Calu3 (cell line): ENCODE results near the gene PLK3. TPM values are rescaled to one million over a fixed set of nuclear protein-coding genes. Genes with fewer than 3 reads are reported as not detected.
A peak's percentile ranks its signal among the peaks of the same experiment; 100 is the strongest.

Source experiments
- BruUV-seq: library from RNA; stranded (reverse); fragments of 400-500 nt; replicated peaks from 2 replicates; lab custom pipeline; 2021; lab: Mats Ljungman, UMichigan
- CTCF ChIA-PET: fragments of 300-600 bp; sonication (Branson Sonifier 250); formaldehyde crosslinking; loops from one replicate; lab custom pipeline; 2022; ENCODE audit warnings: antibody characterized with exemption; lab: Charles Lee
- DNase-seq: peaks from one replicate; pipeline ENCODE4 v3.0.0; 2022
- H3K27ac Mint-ChIP-seq: one replicate; pipeline ENCODE4 v1.8.0; 2022; ENCODE audit warnings: mixed read lengths; ENCODE audit not compliant: unreplicated experiment
- H3K27me3 Mint-ChIP-seq: one replicate; pipeline ENCODE4 v1.8.0; 2022; ENCODE audit warnings: mixed read lengths; ENCODE audit not compliant: unreplicated experiment
- H3K36me3 Mint-ChIP-seq: one replicate; pipeline ENCODE4 v1.8.0; 2022; ENCODE audit warnings: mild to moderate bottlenecking, moderate library complexity, mixed read lengths; ENCODE audit not compliant: insufficient read depth, unreplicated experiment
- H3K4me1 Mint-ChIP-seq: one replicate; pipeline ENCODE4 v1.8.0; 2022; ENCODE audit warnings: mild to moderate bottlenecking, low read depth, mixed read lengths; ENCODE audit not compliant: unreplicated experiment
- H3K4me3 Mint-ChIP-seq: one replicate; pipeline ENCODE4 v1.8.0; 2022; ENCODE audit warnings: mild to moderate bottlenecking, low read depth, moderate library complexity, mixed read lengths; ENCODE audit not compliant: unreplicated experiment
- H3K9me3 Mint-ChIP-seq: one replicate; pipeline ENCODE4 v1.8.0; 2022; ENCODE audit warnings: low read depth, mixed read lengths; ENCODE audit not compliant: unreplicated experiment
- intact Hi-C: fragments of 100-400 bp; cut with micrococcal nuclease; formaldehyde crosslinking; loops from one replicate; pipeline ENCODE4 v1.10.0; 2022; ENCODE audit not compliant: unreplicated experiment
- total RNA-seq: library from RNA; stranded (reverse); gene quantifications from 2 replicates; pipeline ENCODE4 v1.2.3, GENCODE V29; 2022
- TF ChIP-seq, protein P1 (sequence below): fragments of 200-600 bp; IDR thresholded peaks from one replicate; pipeline ENCODE4 v1.8.0; 2022; ENCODE audit warnings: antibody characterized with exemption; ENCODE audit not compliant: unreplicated experiment

The PLK3 gene
- total RNA-seq, 1 experiment from 2014 or later, result 15.6 TPM

DNA sequence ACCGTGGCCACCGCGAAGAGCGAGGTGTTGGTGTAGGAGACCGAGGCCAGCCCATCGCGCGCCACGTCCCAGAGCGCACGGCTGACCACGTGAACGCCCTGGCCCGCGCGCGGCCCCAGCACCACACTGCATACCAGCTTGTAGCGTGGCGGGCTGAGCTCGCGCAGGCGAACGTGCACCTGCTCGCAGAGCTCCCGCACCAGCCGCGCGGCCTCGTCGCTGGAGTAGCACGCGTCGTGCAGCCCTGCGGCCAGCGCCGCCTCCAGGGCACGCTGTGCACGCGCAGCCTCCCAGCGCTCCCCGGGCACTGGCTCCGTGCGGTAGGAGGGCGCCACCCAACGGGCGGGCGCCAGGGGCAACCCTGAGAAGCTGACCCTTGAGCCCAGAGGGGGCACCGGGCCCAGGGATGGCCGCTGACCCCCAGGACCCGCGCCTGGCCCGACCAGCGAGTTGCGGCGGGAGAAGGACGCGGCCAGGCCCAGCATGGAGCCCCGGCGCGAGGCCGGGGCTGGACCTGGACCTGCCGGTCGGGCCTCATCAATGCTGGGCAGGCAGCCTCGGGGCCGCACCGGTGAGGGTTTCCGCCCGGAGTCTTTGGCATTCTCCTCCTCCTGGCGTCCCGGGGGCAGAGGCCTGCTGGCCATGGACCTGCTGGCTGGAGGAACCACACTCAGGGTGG, 6.0 kb downstream of the PLK3 start:
- intact Hi-C loops, result no loop called here
- Mint-ChIP-seq H3K36me3 (peaks cover 69% of the 10 kb centered on the region), H3K27ac (no peak overlapping the region), H3K9me3 (no peaks in the 10 kb centered on the region), H3K27me3 (no peaks in the 10 kb centered on the region), H3K4me3 (no peak overlapping the region), H3K4me1 (peaks cover 47% of the 10 kb centered on the region)
- TF ChIP-seq, protein P1, sequence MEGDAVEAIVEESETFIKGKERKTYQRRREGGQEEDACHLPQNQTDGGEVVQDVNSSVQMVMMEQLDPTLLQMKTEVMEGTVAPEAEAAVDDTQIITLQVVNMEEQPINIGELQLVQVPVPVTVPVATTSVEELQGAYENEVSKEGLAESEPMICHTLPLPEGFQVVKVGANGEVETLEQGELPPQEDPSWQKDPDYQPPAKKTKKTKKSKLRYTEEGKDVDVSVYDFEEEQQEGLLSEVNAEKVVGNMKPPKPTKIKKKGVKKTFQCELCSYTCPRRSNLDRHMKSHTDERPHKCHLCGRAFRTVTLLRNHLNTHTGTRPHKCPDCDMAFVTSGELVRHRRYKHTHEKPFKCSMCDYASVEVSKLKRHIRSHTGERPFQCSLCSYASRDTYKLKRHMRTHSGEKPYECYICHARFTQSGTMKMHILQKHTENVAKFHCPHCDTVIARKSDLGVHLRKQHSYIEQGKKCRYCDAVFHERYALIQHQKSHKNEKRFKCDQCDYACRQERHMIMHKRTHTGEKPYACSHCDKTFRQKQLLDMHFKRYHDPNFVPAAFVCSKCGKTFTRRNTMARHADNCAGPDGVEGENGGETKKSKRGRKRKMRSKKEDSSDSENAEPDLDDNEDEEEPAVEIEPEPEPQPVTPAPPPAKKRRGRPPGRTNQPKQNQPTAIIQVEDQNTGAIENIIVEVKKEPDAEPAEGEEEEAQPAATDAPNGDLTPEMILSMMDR, result no peak
- CTCF ChIA-PET, result no interaction called here
- no TSS peak for BruUV-seq
- DNase-seq, result no peak

DNA sequence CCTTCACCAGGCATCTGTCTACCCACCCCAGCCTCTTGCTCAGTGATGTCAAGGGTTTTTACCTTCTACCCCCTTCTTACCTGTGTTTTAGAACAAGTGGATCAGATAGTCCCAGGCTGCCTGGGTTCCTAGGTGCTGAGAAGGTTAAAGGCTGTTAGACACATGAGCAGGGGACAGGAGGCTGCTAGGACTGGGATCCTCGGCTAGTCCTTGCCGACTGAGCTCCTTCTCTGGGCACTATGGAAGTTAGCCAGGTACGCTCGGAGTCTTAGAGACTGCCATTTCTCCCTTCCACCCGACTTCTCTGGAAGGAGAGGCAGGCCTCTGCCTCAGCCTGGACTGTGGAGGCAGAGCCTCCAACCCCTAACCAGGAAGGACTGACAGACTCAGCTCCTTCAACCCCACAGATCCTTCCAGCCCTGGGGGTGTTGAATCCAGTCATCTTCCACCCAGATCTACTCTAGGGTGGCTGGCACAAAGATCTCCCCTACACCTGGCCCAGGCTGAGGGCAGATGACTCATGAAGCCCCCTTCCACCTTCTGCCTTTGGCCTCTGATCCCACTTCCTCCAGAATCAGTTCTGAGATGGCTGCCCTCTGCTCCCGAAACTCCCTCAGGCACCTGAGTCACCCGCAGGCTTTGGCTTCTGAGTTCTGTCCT, 6.7 kb downstream of the PLK3 start, which contains the start of gene DYNLT4:
Gene DYNLT4, minus strand, starts transcription at position 648 of the 660 bp plus-strand sequence. CDS start 683 bp downstream, outside the sequence.
- TSS peak; percentile 89 for BruUV-seq
- peaks cover 49% of the 10 kb centered on the region for H3K4me1 Mint-ChIP-seq
- H3K9me3 Mint-ChIP-seq, result no peaks in the 10 kb centered on the region
- TF ChIP-seq, protein P1, result no peak
- H3K27ac Mint-ChIP-seq, result peak within 1 kb of the TSS; percentile 97
- CTCF ChIA-PET, result interaction anchor here (0.6 kb wide), 2 partner anchors 106 to 139 kb away, joined by 5 to 6 read pairs; no protein-coding TSS in a partner anchor
- no peak for DNase-seq
- H3K27me3 Mint-ChIP-seq, result no peaks in the 10 kb centered on the region
- intact Hi-C loops, result no loop called here
- peaks cover 66% of the 10 kb centered on the region for H3K36me3 Mint-ChIP-seq
- H3K4me3 Mint-ChIP-seq, result peak within 1 kb of the TSS; percentile 51

DNA sequence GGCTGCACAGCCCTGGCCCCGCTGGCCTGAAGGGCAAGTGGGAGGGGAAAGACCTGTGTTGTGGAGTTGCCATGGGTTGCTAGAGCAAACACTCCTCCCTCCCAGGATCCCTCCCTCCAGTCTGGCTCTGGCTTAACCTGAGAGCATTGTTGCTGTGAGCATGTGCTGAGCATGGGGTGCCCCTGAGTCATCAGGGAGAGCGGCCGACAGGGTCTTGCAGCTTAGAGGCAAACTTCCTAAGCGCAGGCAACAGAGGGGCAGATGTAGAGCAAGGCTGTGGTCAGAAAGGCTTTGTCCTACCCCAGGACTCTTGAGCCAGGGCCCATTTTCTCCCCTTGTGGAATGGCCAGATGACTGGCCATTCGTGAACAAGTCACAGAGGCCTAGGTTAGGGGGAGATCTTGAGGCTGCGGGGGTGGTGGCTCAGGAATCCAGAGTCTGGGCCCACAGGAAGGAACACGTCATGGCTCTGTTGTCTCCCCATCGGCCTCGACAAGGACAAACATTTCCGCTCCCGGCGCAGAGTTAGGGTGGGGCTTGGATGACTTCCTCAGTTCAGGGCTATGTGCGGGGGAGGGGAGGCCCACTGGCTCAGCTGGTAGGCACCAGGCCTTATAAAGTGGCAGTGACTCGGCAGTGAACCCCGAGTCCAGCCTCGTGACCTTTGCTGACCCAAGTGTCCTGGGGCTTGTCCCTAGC, 7.3 kb downstream of the PLK3 start:
- H3K36me3 Mint-ChIP-seq, result peaks cover 65% of the 10 kb centered on the region
- no TSS peak for BruUV-seq
- intact Hi-C loops, result no loop called here
- H3K9me3 Mint-ChIP-seq, result no peaks in the 10 kb centered on the region
- DNase-seq, result peak; percentile 95
- CTCF ChIA-PET, result interaction anchor here (0.6 to 1.6 kb wide), 5 partner anchors 7 to 139 kb away, joined by 3 to 10 read pairs (median 5); partner anchors contain the start of gene PLK3
- TF ChIP-seq, protein P1, result no peak
- H3K27ac Mint-ChIP-seq, result peak overlapping the region; percentile 97
- peaks cover 44% of the 10 kb centered on the region for H3K4me1 Mint-ChIP-seq
- no peaks in the 10 kb centered on the region for H3K27me3 Mint-ChIP-seq
- peak overlapping the region; percentile 51 for H3K4me3 Mint-ChIP-seq
